ENCODE measurements around the gene OPRM1.

The OPRM1 gene

GRCh38 chr6:154092326-154092962 lies 53.4 kb downstream of the OPRM1 start:
- DNase-seq, result no peak

DNA sequence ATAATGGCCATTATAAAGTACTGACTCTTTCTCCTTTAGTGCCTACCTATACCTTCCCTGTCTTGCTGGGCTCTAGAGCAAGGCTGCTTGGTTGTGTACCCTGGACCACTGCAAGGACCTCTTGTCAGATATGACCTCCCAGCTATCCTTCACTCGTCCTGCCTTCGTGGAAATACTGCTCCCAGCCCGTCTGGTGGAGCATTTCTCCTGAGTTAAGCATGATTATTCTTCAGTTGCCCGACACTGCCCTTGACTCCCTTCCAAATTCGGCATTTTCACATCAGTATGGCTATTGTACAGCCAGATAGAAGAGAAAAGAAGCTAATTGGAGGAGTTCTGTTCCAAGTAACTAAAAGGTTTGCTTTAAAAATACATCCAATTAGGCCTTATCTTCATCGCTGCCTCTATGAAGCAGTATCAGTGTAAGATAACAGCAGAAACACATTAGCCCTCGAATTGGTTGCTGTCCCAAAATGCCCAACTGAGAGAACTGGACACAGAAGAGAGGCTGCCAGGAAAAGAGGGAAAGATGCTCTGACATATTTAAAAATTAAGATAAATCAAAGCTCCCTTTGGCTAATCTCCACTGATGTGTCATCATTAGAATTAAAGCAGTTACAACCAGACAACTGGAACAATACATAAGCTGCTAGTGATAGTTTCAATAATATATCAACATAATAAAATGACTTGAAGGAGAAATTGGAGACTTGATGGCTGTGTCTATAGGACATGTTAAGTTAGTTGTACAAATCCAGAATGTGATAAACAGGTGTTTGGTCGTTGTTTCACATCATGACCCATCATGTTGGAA lies 54.4 kb downstream of the OPRM1 start:
- no peak for DNase-seq

- DNase-seq, result no peak
Observed at GRCh38 chr6:154095571-154095970, 56.5 kb downstream of the OPRM1 start.

- no peak for DNase-seq
Observed at GRCh38 chr6:154096316-154096715, 57.3 kb downstream of the OPRM1 start.

GRCh38 chr6:154096834-154097233 lies 57.8 kb downstream of the OPRM1 start:
- no peak for DNase-seq

GRCh38 chr6:154099211-154099610 lies 60.2 kb downstream of the OPRM1 start:
- no peak for DNase-seq

- no peak for DNase-seq
Observed at GRCh38 chr6:154106251-154106650, 67.2 kb downstream of the OPRM1 start.

DNA sequence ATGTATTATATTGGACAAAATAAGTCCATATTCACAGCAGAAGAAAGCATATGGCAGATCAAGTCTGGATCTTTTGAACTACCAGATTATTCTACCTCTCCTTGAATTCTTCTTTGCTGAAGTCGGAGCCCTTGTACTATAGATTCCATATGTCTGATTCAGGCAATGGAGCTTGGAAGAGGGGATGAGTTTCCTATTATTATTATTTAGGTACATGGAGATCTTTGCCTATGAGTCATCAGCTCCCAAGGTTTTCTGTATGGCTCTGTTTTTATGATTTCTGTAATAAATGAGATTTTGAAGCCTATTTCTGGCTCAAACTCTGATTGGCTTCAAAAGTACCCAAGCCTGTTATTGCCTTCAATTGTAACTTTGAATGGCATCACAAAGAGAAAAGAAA lies 72.0 kb downstream of the OPRM1 start:
- no peak for DNase-seq

DNA sequence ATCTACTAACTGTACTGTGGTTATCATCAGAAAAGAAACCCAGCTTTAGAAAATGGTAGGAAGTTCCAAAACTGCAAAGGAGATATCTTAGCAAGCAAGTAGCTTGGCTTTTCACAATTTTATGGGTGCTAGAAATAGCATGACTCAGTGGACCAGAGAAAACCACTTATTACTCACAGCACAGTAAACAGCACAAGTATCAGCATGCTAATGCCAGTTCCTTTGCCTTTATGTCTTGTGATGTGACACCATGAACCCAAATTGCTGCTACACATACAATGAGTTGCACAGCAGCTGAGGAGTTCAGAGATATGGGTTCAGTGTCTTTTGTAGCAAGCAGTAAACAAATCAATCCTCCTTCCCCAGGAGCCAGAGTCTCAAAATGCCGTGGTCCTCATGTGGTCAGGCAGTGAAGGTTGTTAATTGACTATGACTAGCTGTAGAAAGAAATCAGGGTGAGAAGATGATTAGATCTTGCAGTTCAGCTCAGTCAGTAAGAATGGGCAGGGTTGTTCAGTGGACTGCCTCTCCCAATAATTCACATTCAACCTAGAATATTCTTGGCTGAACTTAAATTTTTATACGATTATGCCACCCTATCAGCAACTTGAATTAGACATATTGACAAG lies 73.3 kb downstream of the OPRM1 start:
- no peak for DNase-seq

GRCh38 chr6:154113392-154113791 lies 74.4 kb downstream of the OPRM1 start:
- DNase-seq, result no peak

GRCh38 chr6:154117485-154117884 lies 78.4 kb downstream of the OPRM1 start:
- DNase-seq, result no peak

DNA sequence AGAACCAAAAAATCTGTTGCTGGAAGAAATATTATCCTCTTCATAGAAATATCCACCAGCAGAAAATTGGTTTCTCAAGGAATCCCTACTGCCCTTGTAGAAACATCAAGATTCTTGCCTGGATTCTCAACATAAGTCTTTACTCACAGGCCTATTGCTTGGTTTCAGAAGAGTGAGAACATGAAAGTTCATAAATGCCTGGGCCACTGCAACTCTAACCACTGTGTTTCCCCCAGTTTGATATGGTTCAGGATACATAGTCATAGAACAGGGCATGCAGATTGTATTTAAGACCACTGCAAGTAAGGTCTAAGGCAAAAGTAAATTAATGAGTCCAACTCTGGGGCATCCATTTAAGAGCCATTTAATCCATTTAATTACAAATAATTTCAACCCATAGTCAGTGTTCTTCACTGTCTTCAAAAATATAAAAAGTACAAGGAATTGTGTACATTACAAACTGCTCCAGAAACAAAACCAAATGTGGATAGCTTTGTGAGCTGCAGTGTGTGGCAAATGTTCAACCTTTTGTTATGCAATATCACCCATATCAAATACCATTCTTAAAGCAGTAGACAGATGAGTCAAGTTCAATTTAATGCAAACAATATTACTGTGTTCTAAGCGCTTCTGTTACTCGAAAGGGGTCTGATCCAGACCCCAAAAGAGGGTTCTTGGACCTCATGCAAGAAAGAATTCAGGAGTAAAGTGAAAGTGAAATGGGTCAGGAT lies 83.3 kb downstream of the OPRM1 start:
- no peak for DNase-seq

DNA sequence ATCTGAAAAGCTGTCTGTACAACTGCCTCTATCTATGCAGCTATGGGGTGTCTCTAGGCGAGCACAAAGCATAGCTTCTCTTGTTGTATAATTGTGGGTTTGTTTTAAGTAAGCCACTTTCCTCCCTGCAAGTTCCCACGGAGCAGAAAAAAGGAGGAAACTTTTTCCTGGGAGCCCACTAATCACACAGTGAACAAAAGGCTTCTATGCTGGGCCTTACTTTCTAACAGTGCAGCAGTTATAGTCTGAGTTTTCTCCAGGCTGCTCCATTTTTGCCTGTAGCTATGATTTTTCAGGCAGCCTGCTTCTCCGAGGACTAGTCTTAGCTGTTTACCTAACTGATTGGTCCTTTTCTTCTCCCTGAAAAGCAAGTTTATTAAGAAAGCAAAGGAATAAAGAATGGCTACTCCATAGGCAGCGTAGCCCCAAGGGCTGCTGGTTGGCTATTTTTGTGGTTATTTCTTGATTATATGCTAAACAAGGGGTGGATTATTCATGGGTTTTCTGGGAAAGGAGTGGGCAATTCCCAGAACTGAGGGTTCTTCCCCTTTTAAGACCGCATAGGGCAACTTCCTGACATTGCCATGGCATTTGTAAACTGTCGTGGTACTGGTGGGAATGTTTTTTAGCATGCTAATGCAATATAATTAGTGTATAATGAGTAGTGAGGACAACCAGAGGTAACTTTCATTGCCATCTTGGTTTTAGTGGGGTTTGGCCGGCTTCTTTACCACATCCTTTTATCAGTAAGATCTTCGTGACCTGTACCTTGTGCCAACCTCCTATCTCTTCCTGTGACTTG lies 84.3 kb downstream of the OPRM1 start:
- DNase-seq, result no peak

DNA sequence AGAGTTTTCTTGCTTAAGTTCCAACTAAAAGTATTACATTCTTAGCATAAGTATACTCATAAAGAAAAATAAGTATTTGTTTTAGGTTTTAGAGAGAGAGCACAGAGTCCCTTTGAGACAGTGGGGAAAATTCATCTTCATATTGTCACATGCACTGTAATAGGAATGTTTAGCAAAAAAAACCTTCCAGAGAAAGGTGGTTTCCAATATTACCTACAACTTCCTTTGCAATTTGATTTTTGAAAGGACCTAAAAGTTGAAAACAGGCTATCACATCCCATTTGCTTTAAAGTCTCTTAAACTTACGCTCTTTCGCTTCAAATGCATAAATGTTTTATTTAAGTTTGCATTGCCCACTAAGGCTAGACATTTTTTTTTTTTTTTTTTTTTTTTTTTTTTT lies 86.4 kb downstream of the OPRM1 start:
- DNase-seq, result no peak

DNA sequence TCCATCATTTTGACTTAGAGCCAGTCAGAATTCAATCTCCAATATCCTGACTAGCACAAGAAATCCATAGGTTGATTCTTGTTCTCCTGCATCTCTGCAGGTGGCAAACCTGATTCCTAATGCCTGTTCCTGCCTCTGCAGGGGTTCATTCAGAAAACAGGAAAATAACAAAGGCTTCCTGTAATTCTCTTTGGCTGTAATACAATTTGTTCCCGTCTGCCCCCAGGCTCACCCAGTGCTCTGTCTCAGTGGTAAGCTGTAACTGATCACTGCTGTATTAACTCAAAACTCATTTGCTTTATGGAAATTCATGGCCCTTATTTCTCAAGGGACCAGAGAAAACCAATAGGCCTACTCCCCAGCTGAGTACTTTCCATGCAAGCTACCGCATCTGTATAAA lies 88.6 kb downstream of the OPRM1 start:
- no peak for DNase-seq

- no peak for DNase-seq
Observed at GRCh38 chr6:154134471-154135147, 95.6 kb downstream of the OPRM1 start.

GRCh38 chr6:154138793-154139192 lies 99.8 kb downstream of the OPRM1 start:
- no peak for DNase-seq

- no peak for DNase-seq
Observed at GRCh38 chr6:154139892-154140291, 100.9 kb downstream of the OPRM1 start.

GRCh38 chr6:154140743-154141142 lies 101.7 kb downstream of the OPRM1 start:
- DNase-seq, result no peak

DNA sequence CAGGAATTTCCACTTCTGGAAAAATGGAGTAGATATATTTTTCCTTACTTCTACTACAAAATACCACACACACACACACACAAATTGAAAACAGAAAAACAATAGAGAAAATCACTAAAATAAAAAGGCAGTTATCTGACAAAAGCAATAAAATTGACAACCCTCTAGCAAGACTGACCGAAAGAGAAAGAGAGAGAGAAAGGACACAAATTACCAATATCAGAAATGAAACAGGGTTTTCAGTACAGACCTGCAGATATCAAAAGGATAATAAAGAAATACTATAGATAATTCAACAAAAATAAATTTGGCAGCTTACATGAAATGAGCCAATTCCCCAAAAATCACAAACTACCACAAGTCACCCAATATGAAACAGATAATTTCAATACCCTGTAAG lies 104.7 kb downstream of the OPRM1 start:
- DNase-seq, result no peak

GRCh38 chr6:154154389-154154967 lies 115.4 kb downstream of the OPRM1 start:
- DNase-seq, result peak; percentile 9

All from NCI-H2171 (cell line).